B cell (primary cell): ENCODE measurements around the gene DGKE.

ENCODE experiments used
- CTCF ChIP-seq: fragments of 200-600 bp; IDR thresholded peaks from one replicate; pipeline ENCODE4 v1.8.0; 2022; ENCODE audit warnings: antibody characterized with exemption, mild to moderate bottlenecking
- EZH2 ChIP-seq: IDR thresholded peaks from 2 replicates; pipeline ENCODE4 v1.6.1; 2012; ENCODE audit warnings: borderline replicate concordance, low read depth, mild to moderate bottlenecking, moderate library complexity, low read length; ENCODE audit not compliant: insufficient read depth, poor library complexity, severe bottlenecking

GRCh38 chr17:56866076-56866475 is 32.1 kb downstream of the DGKE start:
- no peak for TF ChIP-seq CTCF
- no peak for TF ChIP-seq EZH2
